ENCODE results near the gene KRT80. TPM values are rescaled to one million over a fixed set of nuclear protein-coding genes. Genes with fewer than 3 reads are reported as not detected.

Gene KRT80
- total and polyA plus RNA-seq, 2 experiments from 2014 or later: not detected

DNA sequence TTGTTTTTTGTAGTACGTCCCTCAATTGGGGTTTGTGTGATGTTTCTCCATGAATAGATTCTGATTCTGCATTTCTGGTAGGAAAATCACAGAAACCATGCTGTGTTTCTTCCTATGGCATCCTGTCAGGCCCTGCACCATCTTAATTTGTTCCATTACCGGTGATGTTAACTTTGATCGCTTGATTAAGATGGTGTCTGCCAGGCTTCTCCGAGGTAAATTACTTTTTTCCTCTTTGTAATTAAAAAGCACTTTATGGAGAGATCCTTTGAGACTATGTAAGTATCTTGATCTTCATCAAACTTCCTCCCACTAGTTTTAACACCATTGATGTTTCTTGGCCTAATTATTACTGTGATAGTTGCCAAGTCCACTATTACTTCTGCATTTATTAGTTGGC lies 26.2 kb upstream of the KRT80 start (continued):
- TF ChIP-seq, protein P1, sequence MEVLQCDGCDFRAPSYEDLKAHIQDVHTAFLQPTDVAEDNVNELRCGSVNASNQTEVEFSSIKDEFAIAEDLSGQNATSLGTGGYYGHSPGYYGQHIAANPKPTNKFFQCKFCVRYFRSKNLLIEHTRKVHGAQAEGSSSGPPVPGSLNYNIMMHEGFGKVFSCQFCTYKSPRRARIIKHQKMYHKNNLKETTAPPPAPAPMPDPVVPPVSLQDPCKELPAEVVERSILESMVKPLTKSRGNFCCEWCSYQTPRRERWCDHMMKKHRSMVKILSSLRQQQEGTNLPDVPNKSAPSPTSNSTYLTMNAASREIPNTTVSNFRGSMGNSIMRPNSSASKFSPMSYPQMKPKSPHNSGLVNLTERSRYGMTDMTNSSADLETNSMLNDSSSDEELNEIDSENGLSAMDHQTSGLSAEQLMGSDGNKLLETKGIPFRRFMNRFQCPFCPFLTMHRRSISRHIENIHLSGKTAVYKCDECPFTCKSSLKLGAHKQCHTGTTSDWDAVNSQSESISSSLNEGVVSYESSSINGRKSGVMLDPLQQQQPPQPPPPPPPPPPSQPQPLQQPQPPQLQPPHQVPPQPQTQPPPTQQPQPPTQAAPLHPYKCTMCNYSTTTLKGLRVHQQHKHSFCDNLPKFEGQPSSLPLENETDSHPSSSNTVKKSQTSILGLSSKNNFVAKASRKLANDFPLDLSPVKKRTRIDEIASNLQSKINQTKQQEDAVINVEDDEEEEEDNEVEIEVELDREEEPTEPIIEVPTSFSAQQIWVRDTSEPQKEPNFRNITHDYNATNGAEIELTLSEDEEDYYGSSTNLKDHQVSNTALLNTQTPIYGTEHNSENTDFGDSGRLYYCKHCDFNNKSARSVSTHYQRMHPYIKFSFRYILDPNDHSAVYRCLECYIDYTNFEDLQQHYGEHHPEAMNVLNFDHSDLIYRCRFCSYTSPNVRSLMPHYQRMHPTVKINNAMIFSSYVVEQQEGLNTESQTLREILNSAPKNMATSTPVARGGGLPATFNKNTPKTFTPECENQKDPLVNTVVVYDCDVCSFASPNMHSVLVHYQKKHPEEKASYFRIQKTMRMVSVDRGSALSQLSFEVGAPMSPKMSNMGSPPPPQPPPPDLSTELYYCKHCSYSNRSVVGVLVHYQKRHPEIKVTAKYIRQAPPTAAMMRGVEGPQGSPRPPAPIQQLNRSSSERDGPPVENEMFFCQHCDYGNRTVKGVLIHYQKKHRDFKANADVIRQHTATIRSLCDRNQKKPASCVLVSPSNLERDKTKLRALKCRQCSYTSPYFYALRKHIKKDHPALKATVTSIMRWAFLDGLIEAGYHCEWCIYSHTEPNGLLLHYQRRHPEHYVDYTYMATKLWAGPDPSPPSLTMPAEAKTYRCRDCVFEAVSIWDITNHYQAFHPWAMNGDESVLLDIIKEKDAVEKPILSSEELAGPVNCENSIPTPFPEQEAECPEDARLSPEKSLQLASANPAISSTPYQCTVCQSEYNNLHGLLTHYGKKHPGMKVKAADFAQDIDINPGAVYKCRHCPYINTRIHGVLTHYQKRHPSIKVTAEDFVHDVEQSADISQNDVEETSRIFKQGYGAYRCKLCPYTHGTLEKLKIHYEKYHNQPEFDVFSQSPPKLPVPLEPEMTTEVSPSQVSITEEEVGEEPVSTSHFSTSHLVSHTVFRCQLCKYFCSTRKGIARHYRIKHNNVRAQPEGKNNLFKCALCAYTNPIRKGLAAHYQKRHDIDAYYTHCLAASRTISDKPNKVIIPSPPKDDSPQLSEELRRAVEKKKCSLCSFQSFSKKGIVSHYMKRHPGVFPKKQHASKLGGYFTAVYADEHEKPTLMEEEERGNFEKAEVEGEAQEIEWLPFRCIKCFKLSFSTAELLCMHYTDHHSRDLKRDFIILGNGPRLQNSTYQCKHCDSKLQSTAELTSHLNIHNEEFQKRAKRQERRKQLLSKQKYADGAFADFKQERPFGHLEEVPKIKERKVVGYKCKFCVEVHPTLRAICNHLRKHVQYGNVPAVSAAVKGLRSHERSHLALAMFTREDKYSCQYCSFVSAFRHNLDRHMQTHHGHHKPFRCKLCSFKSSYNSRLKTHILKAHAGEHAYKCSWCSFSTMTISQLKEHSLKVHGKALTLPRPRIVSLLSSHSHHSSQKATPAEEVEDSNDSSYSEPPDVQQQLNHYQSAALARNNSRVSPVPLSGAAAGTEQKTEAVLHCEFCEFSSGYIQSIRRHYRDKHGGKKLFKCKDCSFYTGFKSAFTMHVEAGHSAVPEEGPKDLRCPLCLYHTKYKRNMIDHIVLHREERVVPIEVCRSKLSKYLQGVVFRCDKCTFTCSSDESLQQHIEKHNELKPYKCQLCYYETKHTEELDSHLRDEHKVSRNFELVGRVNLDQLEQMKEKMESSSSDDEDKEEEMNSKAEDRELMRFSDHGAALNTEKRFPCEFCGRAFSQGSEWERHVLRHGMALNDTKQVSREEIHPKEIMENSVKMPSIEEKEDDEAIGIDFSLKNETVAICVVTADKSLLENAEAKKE (CRISPR knock-in tag; IDR thresholded peaks at IDR 0.05): no peak
- TF ChIP-seq EZH2 (IDR thresholded peaks at IDR 0.05; ENCODE audit: low read depth, unreplicated experiment) (no peak), POLR2AphosphoS5 (IDR thresholded peaks at IDR 0.05; ENCODE audit: low read depth) (no peak), JUNB (IDR thresholded peaks at IDR 0.05; ENCODE audit: unreplicated experiment) (no peak)
- TF ChIP-seq, protein P2, sequence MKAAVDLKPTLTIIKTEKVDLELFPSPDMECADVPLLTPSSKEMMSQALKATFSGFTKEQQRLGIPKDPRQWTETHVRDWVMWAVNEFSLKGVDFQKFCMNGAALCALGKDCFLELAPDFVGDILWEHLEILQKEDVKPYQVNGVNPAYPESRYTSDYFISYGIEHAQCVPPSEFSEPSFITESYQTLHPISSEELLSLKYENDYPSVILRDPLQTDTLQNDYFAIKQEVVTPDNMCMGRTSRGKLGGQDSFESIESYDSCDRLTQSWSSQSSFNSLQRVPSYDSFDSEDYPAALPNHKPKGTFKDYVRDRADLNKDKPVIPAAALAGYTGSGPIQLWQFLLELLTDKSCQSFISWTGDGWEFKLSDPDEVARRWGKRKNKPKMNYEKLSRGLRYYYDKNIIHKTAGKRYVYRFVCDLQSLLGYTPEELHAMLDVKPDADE (IDR thresholded peaks at IDR 0.05): no peak

DNA sequence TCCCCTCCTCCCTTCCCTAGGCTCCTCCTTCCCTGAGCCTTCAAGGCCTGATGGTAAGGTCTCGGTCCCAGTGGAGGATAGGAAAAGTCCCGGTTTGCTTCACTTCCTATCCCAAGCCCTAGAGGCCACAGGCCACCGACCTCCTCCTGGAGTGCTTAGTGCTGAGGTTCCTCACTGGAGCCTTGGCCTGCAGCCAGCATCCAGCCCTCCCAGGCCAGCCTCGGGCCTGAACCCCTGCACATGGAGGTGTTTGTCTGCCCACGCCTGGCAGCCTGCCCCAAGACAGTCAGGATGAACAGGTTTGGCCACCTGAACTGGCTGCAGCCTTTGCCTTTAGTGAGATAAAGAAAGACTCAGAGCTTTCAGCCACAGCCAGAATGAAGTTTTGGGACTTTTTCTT lies 25.4 kb upstream of the KRT80 start:
- Mint-ChIP-seq H3K9me3 (no peaks in the 10 kb centered on the region; the same call in 2 of the 3 replicates), H3K27ac (no peak overlapping the region), H3K4me1 (peaks cover 7% of the 10 kb centered on the region; the same call in 2 of the 3 replicates), H3K27me3 (ENCODE audit: insufficient read depth, low read depth, poor library complexity) (peaks cover 13% of the 10 kb centered on the region), H3K36me3 (ENCODE audit: low read depth) (no peaks in the 10 kb centered on the region), H3K4me3 (no peak overlapping the region)
- Histone ChIP-seq H3K9me2 (ENCODE audit: insufficient read depth) (no peaks in the 10 kb centered on the region), H3K36me3 (ENCODE audit: insufficient read depth) (no peaks in the 10 kb centered on the region), H3K4me3 (no peak overlapping the region), H3K27ac (ENCODE audit: low read depth) (no peak overlapping the region), H3K4me2 (no peak overlapping the region), H4K20me1 (replicated peaks; ENCODE audit: insufficient read depth) (no peaks in the 10 kb centered on the region), H3K27me3 (ENCODE audit: insufficient read depth) (no peaks in the 10 kb centered on the region), H3K79me2 (replicated peaks; ENCODE audit: insufficient read depth) (no peaks in the 10 kb centered on the region), H3F3A (replicated peaks; ENCODE audit: low read depth) (no peaks in the 10 kb centered on the region), H3K4me1 (ENCODE audit: insufficient read depth) (no peaks in the 10 kb centered on the region), H2AFZ (peak overlapping the region; percentile 80; the same call in 1 of the 2 replicates)
- peak; percentile 22 for DNase-seq (ENCODE audit: low spot score)
- ATAC-seq: peak; percentile 13
- TF ChIP-seq, protein P2 (IDR thresholded peaks at IDR 0.05): no peak
- no peak for TF ChIP-seq NANOG (IDR thresholded peaks at IDR 0.05; ENCODE audit: borderline replicate concordance)

Measured in GM23338 (cell line).